Ovary (tissue), 9 donors: Measurements from ENCODE around the gene HIF1AN. TPM values are rescaled to one million over a fixed set of nuclear protein-coding genes. Genes with fewer than 3 reads are reported as not detected.

Source experiments
- DNase-seq, 5 donors: peaks; one replicate each; pipeline ENCODE4 v3.0.0-alpha.2; 2019 to 2020
- H3K27ac ChIP-seq, 2 donors: fragments of 200-600 bp; one replicate each; pipeline versions ENCODE4 v1.5.1 to v1.8.0; 2019 to 2022
- H3K27me3 ChIP-seq: fragments of 200-600 bp; one replicate; pipeline ENCODE4 v1.8.0; 2022
- H3K36me3 ChIP-seq: fragments of 200-600 bp; sonication (generic); one replicate; pipeline ENCODE4 v1.5.1; 2019
- H3K4me1 ChIP-seq: one replicate; pipeline ENCODE4 v1.8.1; 2013; ENCODE audit warnings: mild to moderate bottlenecking, moderate library complexity; ENCODE audit not compliant: insufficient read depth
- H3K4me3 ChIP-seq: fragments of 200-600 bp; sonication (generic); one replicate; pipeline ENCODE4 v1.5.1; 2017
- H3K9me3 ChIP-seq, 2 donors: fragments of 200-600 bp in 1 of 2; sonication (generic) in 1 of 2; one replicate each; pipeline versions ENCODE4 v1.5.1 to v1.8.1; 2013 to 2019; ENCODE audit warnings: mild to moderate bottlenecking in 1 of 2, moderate library complexity in 1 of 2
- EP300 ChIP-seq: sonication (generic); formaldehyde crosslinking; IDR thresholded peaks from one replicate; pipeline ENCODE4 v1.6.1; 2017; ENCODE audit warnings: antibody characterized with exemption
- POLR2A ChIP-seq: fragments of 450-650 bp; IDR thresholded peaks from one replicate; pipeline ENCODE4 v1.6.1; 2017; ENCODE audit warnings: antibody characterized with exemption, mild to moderate bottlenecking, moderate library complexity
- WGBS, 3 donors: extraction: QIAGEN DNeasy Blood & Tissue Kit in 1 of 3; methylation state at CpG; one replicate each; pipeline versions ENCODE4 v1.1.5 to v1.1.7; 2013 to 2017; 5-methylcytosine and 5-hydroxymethylcytosine counted together
- intact Hi-C, 4 donors: fragments of 100-400 bp; cut with DNase I; formaldehyde crosslinking; loops; one replicate each; pipeline versions ENCODE4 v1.11.0 to v1.15.1; 2022 to 2023
- polyA plus RNA-seq, 2 donors: library from polyadenylated mRNA; stranded (reverse); fragments of 200-250 nt in 1 of 2; fragments of 350-450 nt in 1 of 2; fragmentation: Illumina TruSeq in 1 of 2; extraction: RNeasy Lipid Tissue Mini Kit (QIAGEN cat#74804) in 1 of 2; gene quantifications; one replicate each; pipeline ENCODE4 v1.2.3, GENCODE V29; 2013 to 2014
- total RNA-seq, 7 donors: library from RNA; depleted of rRNA in 2 of 7; stranded (reverse); fragments of >200 nt in 2 of 7; fragmentation: NEBNext Ultra II Directional in 3 of 7; extraction: Animal tissue kit (Norgen Biotek cat#: 25700) in 3 of 7; gene quantifications; one replicate each; pipeline versions ENCODE4 v1.1.0 to v1.2.4, GENCODE V29; 2016 to 2023
- TF ChIP-seq, protein P1 (sequence below), 3 donors: fragments of 450-650 bp in 2 of 3; fragments of 200-600 bp in 1 of 3; IDR thresholded peaks; one replicate each; pipeline versions ENCODE4 v1.5.1 to v1.8.0; 2016 to 2022; ENCODE audit warnings: antibody characterized with exemption in 3 of 3, mild to moderate bottlenecking in 1 of 3
- donor health status: DM: no; HTN: no; CAD: no; lungs with moderate emphysema.
- donor health status: DM: no; HTN: no; CAD: no.
- donor health status: Bipolar disorder and iron deficiency.
- donor health status: DM: yes; HTN: yes; CAD: no.
- donor health status: DM: no; HTN: no; CAD: no.
- donor health status: DM: yes; HTN: yes; CAD: no.

HIF1AN gene
- total and polyA plus RNA-seq, 9 donors = 6.3 to 60.2 (median 40.1) TPM

DNA sequence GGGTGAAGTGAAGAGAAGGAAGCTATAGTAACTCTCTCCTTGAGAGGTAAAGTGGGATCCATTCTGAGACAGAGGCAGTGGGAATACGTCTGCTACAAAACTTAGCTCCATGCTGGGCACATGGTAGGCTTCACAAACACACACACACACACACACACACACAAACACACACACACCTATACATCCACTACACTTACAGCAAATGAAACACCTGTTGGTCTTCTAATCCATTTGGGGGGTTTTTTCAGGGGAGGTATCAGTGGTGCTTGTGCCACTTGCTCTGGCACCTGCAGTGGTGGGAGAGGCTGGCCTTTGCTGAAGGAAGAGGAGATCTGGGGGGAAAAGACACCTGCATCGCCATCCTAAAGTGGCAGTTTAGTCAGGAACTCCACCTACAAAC is 30.6 kb upstream of the HIF1AN start:
- no peaks in the 10 kb centered on the region for H3K36me3 ChIP-seq
- 95 to 98% (median 95%) methylated on average over 2 of the region's 2 CpGs for WGBS, 3 donors

DNA sequence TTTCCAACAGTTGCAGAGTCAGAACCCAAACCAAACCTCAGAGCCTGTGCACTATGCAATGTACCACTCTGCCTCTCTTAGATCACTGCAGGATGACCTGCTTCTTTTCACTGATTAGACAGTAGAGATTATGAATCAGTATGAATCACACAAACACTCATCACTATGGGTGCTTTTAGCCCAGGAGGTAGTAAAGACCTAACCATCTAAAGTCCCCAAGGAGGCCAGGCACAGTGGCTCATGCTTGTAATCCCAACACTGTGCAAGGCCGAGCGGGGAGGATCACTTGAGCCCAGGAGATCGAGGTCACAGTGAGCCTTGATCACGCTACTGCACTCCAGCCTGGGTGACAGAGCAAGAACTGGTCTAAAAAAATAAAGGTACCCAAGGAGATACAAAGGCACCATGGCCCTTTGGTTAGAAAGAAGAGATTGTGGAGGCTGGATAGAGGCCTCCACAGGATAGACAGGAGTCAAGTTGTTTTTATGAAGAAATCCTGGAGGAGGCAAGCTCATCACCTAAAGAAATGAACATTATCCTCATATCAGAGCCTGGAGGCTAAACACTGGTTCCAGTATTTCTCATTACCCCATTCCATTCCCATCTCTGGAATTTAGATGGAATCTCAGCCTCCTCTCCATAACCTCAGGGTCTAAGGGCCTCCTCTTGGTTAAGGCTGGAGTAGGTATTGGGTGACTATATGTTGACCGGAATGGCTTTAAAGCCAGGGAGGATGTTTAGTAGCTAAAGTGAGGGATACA is 29.0 kb upstream of the HIF1AN start:
- Histone ChIP-seq H3K27me3 (no peaks in the 10 kb centered on the region), H3K9me3 (no peaks in the 10 kb centered on the region), H3K36me3 (no peaks in the 10 kb centered on the region), H3K4me3 (no peak overlapping the region), H3K27ac (no peak overlapping the region), H3K4me1 (no peaks in the 10 kb centered on the region)
- WGBS, 3 donors = 91 to 98% (median 95%) methylated on average over 5 of the region's 5 CpGs
- TF ChIP-seq POLR2A (no peak), EP300 (no peak)
- TF ChIP-seq, protein P1, sequence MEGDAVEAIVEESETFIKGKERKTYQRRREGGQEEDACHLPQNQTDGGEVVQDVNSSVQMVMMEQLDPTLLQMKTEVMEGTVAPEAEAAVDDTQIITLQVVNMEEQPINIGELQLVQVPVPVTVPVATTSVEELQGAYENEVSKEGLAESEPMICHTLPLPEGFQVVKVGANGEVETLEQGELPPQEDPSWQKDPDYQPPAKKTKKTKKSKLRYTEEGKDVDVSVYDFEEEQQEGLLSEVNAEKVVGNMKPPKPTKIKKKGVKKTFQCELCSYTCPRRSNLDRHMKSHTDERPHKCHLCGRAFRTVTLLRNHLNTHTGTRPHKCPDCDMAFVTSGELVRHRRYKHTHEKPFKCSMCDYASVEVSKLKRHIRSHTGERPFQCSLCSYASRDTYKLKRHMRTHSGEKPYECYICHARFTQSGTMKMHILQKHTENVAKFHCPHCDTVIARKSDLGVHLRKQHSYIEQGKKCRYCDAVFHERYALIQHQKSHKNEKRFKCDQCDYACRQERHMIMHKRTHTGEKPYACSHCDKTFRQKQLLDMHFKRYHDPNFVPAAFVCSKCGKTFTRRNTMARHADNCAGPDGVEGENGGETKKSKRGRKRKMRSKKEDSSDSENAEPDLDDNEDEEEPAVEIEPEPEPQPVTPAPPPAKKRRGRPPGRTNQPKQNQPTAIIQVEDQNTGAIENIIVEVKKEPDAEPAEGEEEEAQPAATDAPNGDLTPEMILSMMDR (IDR thresholded peaks at IDR 0.05) = no peak
- intact Hi-C loops = no loop called here
- no peak for DNase-seq

More for the DNA sequence above, 30.6 kb upstream of the HIF1AN start:
- H3K4me3 ChIP-seq = no peak overlapping the region
- no peak overlapping the region for H3K27ac ChIP-seq
- TF ChIP-seq, protein P1 (IDR thresholded peaks at IDR 0.05) = no peak
- no peak for TF ChIP-seq EP300
- no peaks in the 10 kb centered on the region for H3K4me1 ChIP-seq
- no peaks in the 10 kb centered on the region for H3K9me3 ChIP-seq
- H3K27me3 ChIP-seq = no peaks in the 10 kb centered on the region
- no peak for DNase-seq
- intact Hi-C loops = no loop called here

DNA sequence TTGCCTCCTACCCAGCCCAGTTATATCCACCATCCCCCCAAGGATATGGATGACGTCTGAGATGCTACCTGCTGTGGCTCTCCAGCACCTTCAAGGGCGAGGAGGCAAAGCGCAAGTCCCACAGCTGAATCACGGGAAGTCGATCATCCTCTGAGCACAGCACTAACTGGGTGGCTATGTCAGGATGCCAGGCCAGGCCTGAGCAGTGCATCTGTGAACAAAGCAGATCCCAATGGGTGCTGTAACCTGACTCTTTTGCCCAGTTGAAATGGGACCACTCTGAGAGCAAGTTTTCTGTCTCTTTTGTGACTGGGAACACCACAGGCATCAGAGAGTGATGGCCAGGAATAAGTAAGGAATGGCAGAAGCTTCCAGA is 28.4 kb upstream of the HIF1AN start:
- H3K27ac ChIP-seq = no peak overlapping the region
- H3K27me3 ChIP-seq = no peaks in the 10 kb centered on the region
- WGBS, 3 donors = 88 to 94% (median 94%) methylated on average over 5 of the region's 5 CpGs
- no peaks in the 10 kb centered on the region for H3K36me3 ChIP-seq
- TF ChIP-seq, protein P1 (IDR thresholded peaks at IDR 0.05) = no peak
- TF ChIP-seq EP300 = no peak
- TF ChIP-seq POLR2A = no peak
- H3K4me1 ChIP-seq = no peaks in the 10 kb centered on the region
- no peaks in the 10 kb centered on the region for H3K9me3 ChIP-seq
- no peak for DNase-seq
- H3K4me3 ChIP-seq = no peak overlapping the region
- intact Hi-C loops = no loop called here

DNA sequence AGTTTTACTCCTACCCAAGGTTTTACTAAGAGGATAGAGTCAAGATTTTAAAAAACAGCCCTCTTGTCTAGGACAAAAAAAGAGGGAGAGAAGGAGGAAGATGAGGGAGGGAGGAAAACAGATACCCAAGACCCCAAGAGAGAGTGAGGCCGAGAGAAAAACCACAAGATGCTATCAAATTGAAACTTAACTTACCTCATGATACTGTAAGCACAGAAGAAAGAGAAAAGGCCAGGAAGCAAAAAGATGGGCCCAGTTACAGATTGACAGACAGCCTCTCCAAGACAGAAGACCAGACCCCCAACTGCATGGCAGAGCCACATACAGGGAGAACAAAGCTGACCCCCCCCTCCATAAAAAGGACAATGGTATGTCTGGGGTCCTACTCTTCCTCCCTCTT is 27.5 kb upstream of the HIF1AN start:
- WGBS, 3 donors = 80 to 90% (median 83%) methylated on average over 1 of the region's 1 CpG
- intact Hi-C loops = no loop called here
- TF ChIP-seq EP300 (no peak), POLR2A (no peak)
- TF ChIP-seq, protein P1 (IDR thresholded peaks at IDR 0.05) = no peak
- no peaks in the 10 kb centered on the region for H3K36me3 ChIP-seq
- H3K27me3 ChIP-seq = no peaks in the 10 kb centered on the region
- DNase-seq = no peak
- no peaks in the 10 kb centered on the region for H3K9me3 ChIP-seq
- H3K4me3 ChIP-seq = no peak overlapping the region
- H3K4me1 ChIP-seq = no peaks in the 10 kb centered on the region
- no peak overlapping the region for H3K27ac ChIP-seq
